DOHH2 (cell line): Measurements from ENCODE around the gene PLEKHG5.

Experiments
- H3F3A ChIP-seq: fragments of 200-600 bp; sonication (generic), shearing (Covaris generic); 2 replicates; pipeline ENCODE4 v1.6.0; 2016; ENCODE audit warnings: antibody characterized with exemption, mild to moderate bottlenecking; ENCODE audit not compliant: control insufficient read depth, insufficient read depth
- H3K27ac ChIP-seq: fragments of 200-600 bp; sonication (generic); 2 replicates; pipeline ENCODE4 v1.5.1; 2014; ENCODE audit warnings: low read depth, mild to moderate bottlenecking, low read length, moderate library complexity
- H3K27me3 ChIP-seq: fragments of 200-600 bp; sonication (generic); 2 replicates; pipeline ENCODE4 v1.6.1; 2014; ENCODE audit warnings: mild to moderate bottlenecking, low read length, mixed read lengths; ENCODE audit not compliant: control insufficient read depth
- H3K36me3 ChIP-seq: fragments of 200-600 bp; sonication (generic); 2 replicates; pipeline ENCODE4 v1.6.1; 2014; ENCODE audit warnings: mild to moderate bottlenecking, low read length, moderate library complexity, mixed read lengths; ENCODE audit not compliant: control insufficient read depth
- H3K4me1 ChIP-seq: fragments of 200-600 bp; sonication (generic); 2 replicates; pipeline ENCODE4 v1.6.1; 2014; ENCODE audit warnings: mild to moderate bottlenecking, low read length, mixed read lengths; ENCODE audit not compliant: control insufficient read depth
- H3K4me2 ChIP-seq: fragments of 200-600 bp; sonication (generic); 2 replicates; pipeline ENCODE4 v1.6.0; 2014; ENCODE audit warnings: mild to moderate bottlenecking, low read length, moderate library complexity
- H3K4me3 ChIP-seq: fragments of 200-600 bp; sonication (generic); 2 replicates; pipeline ENCODE4 v1.5.1; 2014; ENCODE audit warnings: mild to moderate bottlenecking, low read length, mixed read lengths
- H3K79me2 ChIP-seq: fragments of 200-600 bp; sonication (generic); 2 replicates; pipeline ENCODE4 v1.6.1; 2014; ENCODE audit warnings: mild to moderate bottlenecking, low read length, mixed read lengths; ENCODE audit not compliant: control insufficient read depth
- H3K9me2 ChIP-seq: fragments of 200-600 bp; sonication (generic); replicated peaks from 2 replicates; pipeline ENCODE4 v1.6.1; 2014; ENCODE audit warnings: mild to moderate bottlenecking, low read length, mixed read lengths; ENCODE audit not compliant: control insufficient read depth
- H3K9me3 ChIP-seq: fragments of 200-600 bp; sonication (generic); 2 replicates; pipeline ENCODE4 v1.6.1; 2014; ENCODE audit warnings: antibody characterized with exemption, low read length, mixed read lengths; ENCODE audit not compliant: control insufficient read depth, insufficient read depth
- H4K20me1 ChIP-seq: fragments of 200-600 bp; sonication (generic); 2 replicates; pipeline ENCODE4 v1.6.0; 2014; ENCODE audit warnings: low read depth, mild to moderate bottlenecking, antibody characterized with exemption, low read length, moderate library complexity; ENCODE audit not compliant: control insufficient read depth, insufficient read depth
- CTCF ChIP-seq: fragments of 200-600 bp; sonication (generic); IDR thresholded peaks from one replicate; pipeline ENCODE4 v1.5.1; 2014; ENCODE audit warnings: antibody characterized with exemption, mild to moderate bottlenecking, low read depth, low read length; ENCODE audit not compliant: poor library complexity, severe bottlenecking
- EZH2phosphoT487 ChIP-seq: fragments of 200-600 bp; sonication (generic); IDR thresholded peaks from 2 replicates; pipeline ENCODE4 v1.6.1; 2017; ENCODE audit warnings: borderline replicate concordance, mild to moderate bottlenecking, antibody characterized with exemption, low read length, moderate library complexity, mixed read lengths

Gene PLEKHG5

GRCh38 chr1:6425658-6426057, 65.8 kb downstream of the PLEKHG5 start:
- Histone ChIP-seq H3K27me3 (peaks cover 51% of the 10 kb centered on the region), H3K9me3 (no peaks in the 10 kb centered on the region)

GRCh38 chr1:6424619-6425593, 66.6 kb downstream of the PLEKHG5 start, which contains the start of gene ESPN:
ESPN (plus strand) TSS chr1:6424776; CDS start chr1:6424956, 180 bp downstream.
- Histone ChIP-seq H3K4me1 (no peaks in the 10 kb centered on the region), H3K9me2 (no peaks in the 10 kb centered on the region), H3K79me2 (no peaks in the 10 kb centered on the region), H3K27me3 (peaks cover 59% of the 10 kb centered on the region), H3F3A (no peaks in the 10 kb centered on the region), H4K20me1 (no peaks in the 10 kb centered on the region), H3K36me3 (no peaks in the 10 kb centered on the region), H3K4me2 (peak within 1 kb of the TSS; percentile 1; the same call in 1 of the 2 replicates), H3K4me3 (no peak within 1 kb of the TSS), H3K9me3 (no peaks in the 10 kb centered on the region), H3K27ac (no peak within 1 kb of the TSS)
- TF ChIP-seq EZH2phosphoT487 (no peak), CTCF (no peak)

More at GRCh38 chr1:6425658-6426057, 65.8 kb downstream of the PLEKHG5 start:
- H3K27ac ChIP-seq: no peak overlapping the region
- H3K9me2 ChIP-seq: no peaks in the 10 kb centered on the region
- H3K4me3 ChIP-seq: no peak overlapping the region
- TF ChIP-seq EZH2phosphoT487 (no peak), CTCF (no peak)
- H3K36me3 ChIP-seq: no peaks in the 10 kb centered on the region
- H3K4me1 ChIP-seq: no peaks in the 10 kb centered on the region
- no peaks in the 10 kb centered on the region for H3F3A ChIP-seq
- no peak overlapping the region for H3K4me2 ChIP-seq
- H3K79me2 ChIP-seq: no peaks in the 10 kb centered on the region
- no peaks in the 10 kb centered on the region for H4K20me1 ChIP-seq

GRCh38 chr1:6424000-6424565, 67.4 kb downstream of the PLEKHG5 start:
- Histone ChIP-seq H3K27me3 (peaks cover 66% of the 10 kb centered on the region), H3F3A (no peaks in the 10 kb centered on the region), H3K9me2 (no peaks in the 10 kb centered on the region), H3K9me3 (no peaks in the 10 kb centered on the region), H3K27ac (no peak overlapping the region), H3K79me2 (no peaks in the 10 kb centered on the region), H3K4me3 (no peak overlapping the region), H3K4me1 (no peaks in the 10 kb centered on the region), H3K4me2 (peak overlapping the region; percentile 1; the same call in 1 of the 2 replicates), H3K36me3 (no peaks in the 10 kb centered on the region), H4K20me1 (no peaks in the 10 kb centered on the region)
- TF ChIP-seq CTCF (no peak), EZH2phosphoT487 (peak; percentile 91)
